ENCODE measurements around the gene NCAM1. TPM values are rescaled to one million over a fixed set of nuclear protein-coding genes. Genes with fewer than 3 reads are reported as not detected.

Gene NCAM1
- total RNA-seq, 3 donors from 2014 or later: 6.3 to 97.0 (median 9.3) TPM

GRCh38 chr11:113133071-113133470 is 171.9 kb downstream of the NCAM1 start:
- ATAC-seq: no peak
- Histone ChIP-seq H3K4me1 (ENCODE audit: low read depth) (no peaks in the 10 kb centered on the region), H3K9me3 (no peaks in the 10 kb centered on the region), H3K36me3 (ENCODE audit: low read depth) (no peaks in the 10 kb centered on the region), H3K4me3 (no peak overlapping the region)
- intact Hi-C loops (cut with DNase I, micrococcal nuclease): no loop called here
- DNase-seq: no peak
- no peak for TF ChIP-seq CTCF (IDR thresholded peaks at IDR 0.05)

- Histone ChIP-seq H3K36me3 (ENCODE audit: low read depth) (no peaks in the 10 kb centered on the region), H3K4me1 (ENCODE audit: low read depth) (no peaks in the 10 kb centered on the region), H3K9me3 (no peaks in the 10 kb centered on the region), H3K4me3 (no peak overlapping the region)
- no peak for DNase-seq
- ATAC-seq: no peak
- intact Hi-C loops (cut with DNase I, micrococcal nuclease): no loop called here
- TF ChIP-seq CTCF (IDR thresholded peaks at IDR 0.05): no peak
Observed at GRCh38 chr11:113134626-113135025, 173.4 kb downstream of the NCAM1 start.

DNA sequence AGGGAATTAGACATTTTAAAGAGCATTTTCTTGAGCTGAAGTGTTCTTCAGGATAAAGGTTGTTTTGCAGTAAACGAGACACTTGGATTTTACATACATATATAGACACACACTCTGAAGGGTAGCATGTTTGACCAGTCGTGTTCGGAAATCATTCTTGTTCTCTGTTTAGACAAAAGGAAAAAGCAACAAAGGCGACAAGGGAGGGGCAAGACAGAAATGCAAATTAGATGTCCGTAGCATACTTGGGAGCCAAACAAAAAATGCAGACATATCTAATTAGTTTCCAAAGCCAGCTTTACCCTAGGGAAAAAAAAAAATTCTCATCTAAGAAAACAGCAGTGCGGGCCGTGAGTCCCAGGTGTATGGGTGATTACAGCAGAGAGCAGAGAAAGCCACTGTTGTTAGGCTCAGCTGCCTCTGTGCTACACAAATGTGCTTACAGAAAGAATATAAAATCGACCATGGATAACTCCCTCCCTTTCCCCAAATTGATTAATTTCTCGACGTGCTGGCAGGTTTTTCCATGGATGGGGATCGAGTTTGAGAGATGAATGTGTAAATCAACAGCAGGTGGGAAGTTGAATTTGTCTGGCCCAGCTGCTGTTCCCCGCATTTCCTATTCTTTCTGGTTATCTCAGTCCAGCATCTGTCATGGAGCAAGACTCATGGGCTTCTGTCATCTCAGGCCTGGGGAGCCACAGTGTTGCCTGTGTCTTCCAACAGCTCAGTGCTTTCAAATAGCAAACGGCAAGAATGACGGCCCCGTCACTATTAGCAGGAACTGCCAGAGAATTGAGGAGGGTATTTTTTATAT is 176.7 kb downstream of the NCAM1 start:
- Histone ChIP-seq H3K4me1 (ENCODE audit: low read depth) (no peaks in the 10 kb centered on the region), H3K9me3 (no peaks in the 10 kb centered on the region), H3K4me3 (no peak overlapping the region), H3K36me3 (ENCODE audit: low read depth) (no peaks in the 10 kb centered on the region)
- intact Hi-C loops (cut with DNase I, micrococcal nuclease): no loop called here
- no peak for ATAC-seq
- no peak for TF ChIP-seq CTCF (IDR thresholded peaks at IDR 0.05)
- no peak for DNase-seq

GRCh38 chr11:113138731-113139130 is 177.5 kb downstream of the NCAM1 start:
- DNase-seq (no peak), ATAC-seq (no peak)
- Histone ChIP-seq H3K4me3 (no peak overlapping the region), H3K36me3 (ENCODE audit: low read depth) (no peaks in the 10 kb centered on the region), H3K4me1 (ENCODE audit: low read depth) (no peaks in the 10 kb centered on the region), H3K9me3 (no peaks in the 10 kb centered on the region)
- intact Hi-C loops (cut with DNase I, micrococcal nuclease): no loop called here
- TF ChIP-seq CTCF (IDR thresholded peaks at IDR 0.05): no peak

DNA sequence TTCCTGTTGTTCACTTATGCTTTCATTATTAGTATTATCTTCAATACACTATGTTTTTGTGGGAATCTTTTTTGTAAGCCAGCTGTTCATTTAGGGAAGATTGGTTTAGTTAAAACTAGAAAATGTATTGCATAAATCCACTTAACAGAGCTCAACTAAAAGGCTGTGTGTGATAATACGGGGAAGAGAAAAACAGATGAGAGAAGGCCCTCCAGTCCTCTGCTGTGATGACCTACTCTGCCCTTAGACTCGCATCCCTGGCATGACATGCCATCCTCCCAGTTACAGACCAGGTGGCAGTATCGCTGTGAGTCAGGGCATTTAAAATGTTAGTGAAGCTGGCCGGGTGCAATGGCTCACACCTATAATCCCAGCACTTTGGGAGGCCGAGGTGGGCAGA is 179.8 kb downstream of the NCAM1 start:
- ATAC-seq (no peak), DNase-seq (no peak)
- H3K9me3 ChIP-seq: no peaks in the 10 kb centered on the region
- intact Hi-C loops (cut with DNase I, micrococcal nuclease): no loop called here
- H3K4me3 ChIP-seq: no peak overlapping the region
- TF ChIP-seq CTCF (IDR thresholded peaks at IDR 0.05): no peak
- H3K4me1 ChIP-seq (ENCODE audit: low read depth): no peaks in the 10 kb centered on the region
- H3K36me3 ChIP-seq (ENCODE audit: low read depth): no peaks in the 10 kb centered on the region

Measured in mucosa of descending colon (tissue), 3 donors.